Activated gamma-delta T cell treated with anti-CD3 and anti-CD28 coated beads, Interleukin-2, amount 50 U/mL, for 16 hours (primary cell): ENCODE measurements around the gene SH2D4B.
"Not testable (repeated sequence)": the region's sequence is repeated elsewhere in the genome, so short reads cannot be mapped to it uniquely, and the experiment has no call there.

Experiments used
- DNase-seq: peaks from one replicate; pipeline ENCODE4 v3.0.0-alpha.2; 2020; ENCODE audit warnings: low read depth

Gene SH2D4B

DNA sequence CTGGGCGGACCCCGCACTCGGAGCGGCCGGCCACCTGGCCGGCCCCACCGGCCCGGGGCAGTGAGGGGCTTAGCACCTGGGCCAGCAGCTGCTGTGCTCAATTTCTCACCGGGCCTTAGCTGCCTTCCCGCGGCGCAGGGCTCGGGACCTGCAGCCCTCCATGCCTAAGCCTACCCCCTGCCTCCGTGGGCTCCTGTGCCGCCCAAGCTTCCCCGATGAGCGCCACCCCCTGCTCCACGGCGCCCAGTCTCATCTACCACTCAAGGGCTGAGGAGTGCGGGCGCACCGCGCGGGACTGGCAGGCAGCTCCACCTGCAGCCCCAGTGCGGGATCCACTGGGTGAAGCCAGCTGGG, 5.6 kb downstream of the SH2D4B start:
- DNase-seq = not testable (repeated sequence)

DNA sequence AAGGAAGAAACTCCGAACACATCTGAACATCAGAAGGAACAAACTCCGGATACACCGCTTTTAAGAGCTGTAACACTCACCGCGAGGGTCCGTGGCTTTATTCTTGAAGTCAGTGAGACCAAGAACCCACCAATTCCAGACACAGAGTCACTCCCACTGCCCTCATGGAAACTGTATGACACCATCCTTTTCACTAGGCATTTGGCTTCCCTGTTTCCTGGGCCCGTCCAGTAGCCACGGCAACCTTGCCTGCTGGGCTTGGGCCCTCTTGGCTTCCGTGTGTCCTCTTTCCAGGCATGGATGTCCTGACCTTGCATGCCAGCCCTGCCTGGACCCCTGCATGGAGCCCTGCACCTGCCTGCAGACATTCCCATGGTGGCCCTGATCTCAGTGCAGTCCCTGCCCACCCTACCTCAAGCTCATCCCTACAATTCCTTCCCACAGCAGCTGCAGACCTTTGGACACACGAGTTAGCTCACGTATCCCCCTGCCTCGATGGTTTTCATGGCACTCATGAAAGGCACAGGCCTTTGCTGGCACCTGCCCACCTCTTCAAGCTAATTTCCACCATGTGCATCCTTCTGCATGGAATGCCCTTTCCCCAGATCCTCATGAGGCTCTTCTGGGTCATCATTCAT, 6.7 kb downstream of the SH2D4B start:
- DNase-seq = no peak

GRCh38 chr10:80545258-80545881, 7.7 kb downstream of the SH2D4B start:
- DNase-seq = no peak

- DNase-seq = no peak
Measured at GRCh38 chr10:80552151-80552646, 14.5 kb downstream of the SH2D4B start.

- no peak for DNase-seq
Measured at GRCh38 chr10:80553436-80553835, 15.7 kb downstream of the SH2D4B start.

GRCh38 chr10:80554050-80554449, 16.3 kb downstream of the SH2D4B start:
- no peak for DNase-seq

DNA sequence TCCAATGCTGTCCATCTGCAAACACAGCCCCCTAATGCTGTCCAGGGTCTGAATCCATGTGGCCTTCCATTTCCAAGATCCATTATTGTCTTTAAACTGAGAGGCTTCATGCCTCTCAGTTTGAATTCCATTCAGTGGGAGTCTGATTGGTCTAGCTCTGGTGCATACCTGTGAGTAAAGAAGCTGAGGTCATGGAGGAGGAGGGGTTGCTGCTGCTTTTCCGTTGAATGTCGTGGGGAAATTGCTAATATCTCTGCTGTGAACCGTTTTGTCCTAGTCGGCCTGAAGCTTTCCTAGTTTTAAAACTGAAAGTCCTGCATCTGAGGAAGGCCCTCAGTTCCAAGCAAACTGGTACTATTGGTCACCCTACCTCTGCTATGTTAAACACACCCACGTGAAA, 17.7 kb downstream of the SH2D4B start:
- no peak for DNase-seq

GRCh38 chr10:80561950-80562349, 24.2 kb downstream of the SH2D4B start:
- DNase-seq = no peak

- no peak for DNase-seq
Measured at GRCh38 chr10:80567292-80567691, 29.6 kb downstream of the SH2D4B start.

GRCh38 chr10:80569131-80569895, 31.6 kb downstream of the SH2D4B start:
- DNase-seq = no peak

DNA sequence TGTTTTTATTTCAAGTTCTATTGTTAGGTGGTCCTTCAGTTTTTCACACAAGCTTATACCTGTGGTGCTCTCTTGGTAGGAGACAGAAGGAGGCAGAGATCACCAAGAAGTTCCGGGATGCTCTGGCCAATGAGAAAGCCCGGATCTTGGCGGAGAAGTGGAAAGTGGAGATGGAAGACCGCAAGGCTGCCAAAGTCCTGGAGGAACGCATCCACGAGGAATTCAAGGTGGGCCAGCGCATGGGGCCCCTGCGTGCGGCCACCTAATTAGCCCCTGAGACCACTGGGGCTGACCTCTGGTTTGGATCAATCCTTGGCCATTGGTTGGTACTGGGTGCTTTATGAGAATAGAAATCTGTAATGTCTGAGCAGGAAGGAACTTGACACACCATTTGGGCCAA, 33.6 kb downstream of the SH2D4B start:
- DNase-seq = no peak

GRCh38 chr10:80579181-80579763, 41.6 kb downstream of the SH2D4B start:
- no peak for DNase-seq

DNA sequence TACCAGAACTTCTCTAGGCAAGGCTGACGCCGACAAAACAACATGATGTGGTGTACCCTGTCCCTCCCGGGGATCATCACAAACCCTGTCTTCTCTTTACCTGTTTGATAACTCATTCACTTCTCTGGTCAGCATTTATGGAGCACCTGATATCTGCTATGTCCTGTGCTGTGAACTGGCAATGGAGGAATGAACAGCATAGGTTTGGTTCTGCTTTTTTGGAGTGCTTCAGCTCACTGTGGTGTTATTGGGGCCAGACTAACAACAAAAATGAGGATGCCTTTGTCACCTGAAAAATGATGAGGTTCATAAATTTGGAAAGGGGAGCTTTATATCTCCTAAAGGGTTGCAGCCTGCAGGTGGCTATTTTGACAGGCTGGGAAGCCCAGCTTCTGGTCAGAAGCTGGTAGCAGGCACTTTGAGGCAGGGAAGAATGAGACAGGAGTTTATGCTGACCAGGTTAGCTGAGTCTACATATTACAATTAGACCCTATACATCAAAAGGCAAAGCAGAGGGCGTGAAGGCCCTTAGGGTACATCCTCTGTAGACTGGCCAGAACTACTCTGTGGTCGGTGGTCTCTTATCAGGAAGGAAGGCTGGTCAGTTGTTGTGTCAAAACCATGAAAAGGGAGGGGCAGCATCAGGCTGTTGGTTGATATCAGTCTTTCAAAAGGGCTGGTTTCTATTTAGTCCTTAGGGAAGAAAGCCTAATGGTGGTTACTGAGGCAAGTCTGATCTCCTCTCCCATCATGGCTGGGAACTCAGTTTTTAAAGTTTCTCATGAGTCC, 42.3 kb downstream of the SH2D4B start:
- no peak for DNase-seq

- no peak for DNase-seq
Measured at GRCh38 chr10:80580638-80581468, 43.2 kb downstream of the SH2D4B start.

- no peak for DNase-seq
Measured at GRCh38 chr10:80581469-80581835, 43.8 kb downstream of the SH2D4B start.

DNA sequence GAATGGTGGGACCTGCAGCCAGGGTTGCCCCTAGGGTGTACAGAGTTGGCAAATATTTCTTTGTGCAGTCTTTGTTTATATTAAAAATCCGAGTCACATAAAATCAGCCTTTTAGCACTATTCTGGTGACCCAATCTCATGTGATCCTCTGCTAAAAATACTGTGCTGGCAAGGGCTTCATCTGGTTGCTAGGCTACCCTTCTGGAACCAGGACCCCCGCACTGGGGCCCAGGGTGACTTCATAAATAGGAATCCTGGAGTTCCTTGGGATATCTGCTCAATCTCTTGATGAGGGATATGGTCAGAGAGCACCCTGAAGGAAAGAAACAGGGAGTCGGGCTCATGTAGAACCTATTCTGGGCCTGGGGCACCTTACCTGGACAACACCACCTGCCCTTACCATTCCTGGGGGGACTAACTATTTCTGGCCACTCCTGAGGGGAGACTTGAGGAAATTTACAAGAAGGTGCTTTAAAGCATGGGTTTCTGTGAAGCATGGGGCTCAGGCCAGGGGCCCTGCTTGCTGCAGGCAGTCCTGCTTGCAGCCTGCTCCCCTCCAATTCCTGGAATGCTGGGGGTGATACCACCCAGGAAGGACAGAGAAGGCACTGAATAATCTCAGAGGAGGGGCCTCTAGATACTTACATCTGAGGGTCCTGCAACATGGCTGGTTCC, 44.7 kb downstream of the SH2D4B start:
- no peak for DNase-seq

DNA sequence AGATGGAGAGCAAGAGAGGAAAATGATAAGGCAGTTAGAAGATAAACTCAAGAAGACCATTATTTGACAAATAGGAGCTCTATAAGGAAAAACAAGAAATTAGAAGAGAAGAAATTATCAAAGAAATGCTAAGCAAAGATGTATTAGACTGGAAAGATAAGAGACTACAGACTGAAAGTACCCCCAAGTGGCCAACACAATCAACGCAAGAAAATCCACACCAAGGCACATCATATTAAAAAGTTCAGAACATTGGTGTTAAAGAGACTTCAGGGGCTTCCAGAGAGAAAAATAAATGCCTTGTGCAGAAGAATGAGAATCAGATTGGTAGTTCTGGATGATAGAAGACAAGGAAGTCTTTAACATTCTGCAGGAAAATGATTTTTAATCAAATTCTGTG, 46.0 kb downstream of the SH2D4B start:
- no peak for DNase-seq

DNA sequence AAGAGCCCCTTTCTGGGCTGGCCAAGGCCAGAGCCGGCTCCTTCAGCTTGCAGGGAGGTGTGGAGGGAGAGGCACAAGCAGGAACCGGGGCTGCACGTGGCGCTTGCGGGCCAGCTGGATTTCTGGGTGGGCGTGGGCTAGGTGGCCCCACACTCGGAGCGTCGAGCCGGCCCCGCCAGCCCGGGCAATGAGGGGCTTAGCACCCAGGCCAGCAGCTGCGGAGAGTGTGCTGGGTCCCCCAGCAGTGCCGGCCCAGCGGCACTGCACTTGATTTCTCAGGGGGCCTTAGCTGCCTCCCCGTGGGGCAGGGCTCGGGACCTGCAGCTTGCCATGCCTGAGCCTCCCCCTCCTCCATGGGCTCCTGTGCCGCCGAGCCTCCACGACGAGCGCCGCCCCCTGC, 48.1 kb downstream of the SH2D4B start:
- DNase-seq = no peak

DNA sequence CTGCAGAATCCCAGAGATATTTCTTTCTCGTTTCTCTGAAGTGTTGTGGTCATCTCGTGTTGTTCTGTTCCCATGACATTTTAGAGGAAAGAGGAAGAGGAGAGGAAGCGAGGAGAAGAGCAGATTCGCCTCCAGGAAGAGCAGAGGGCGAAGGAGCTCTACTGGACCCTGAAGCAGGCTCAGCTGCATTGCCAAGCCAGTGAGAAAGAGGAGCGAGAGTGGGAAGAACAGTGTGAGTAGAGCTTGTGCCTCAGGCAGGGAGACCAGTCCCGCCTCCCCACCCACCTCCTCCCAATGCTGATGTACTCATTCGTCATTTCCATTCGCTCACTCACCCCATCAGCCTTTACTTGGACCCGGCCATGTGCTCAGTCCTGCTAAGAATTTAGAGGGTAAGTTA, 50.8 kb downstream of the SH2D4B start:
- no peak for DNase-seq

DNA sequence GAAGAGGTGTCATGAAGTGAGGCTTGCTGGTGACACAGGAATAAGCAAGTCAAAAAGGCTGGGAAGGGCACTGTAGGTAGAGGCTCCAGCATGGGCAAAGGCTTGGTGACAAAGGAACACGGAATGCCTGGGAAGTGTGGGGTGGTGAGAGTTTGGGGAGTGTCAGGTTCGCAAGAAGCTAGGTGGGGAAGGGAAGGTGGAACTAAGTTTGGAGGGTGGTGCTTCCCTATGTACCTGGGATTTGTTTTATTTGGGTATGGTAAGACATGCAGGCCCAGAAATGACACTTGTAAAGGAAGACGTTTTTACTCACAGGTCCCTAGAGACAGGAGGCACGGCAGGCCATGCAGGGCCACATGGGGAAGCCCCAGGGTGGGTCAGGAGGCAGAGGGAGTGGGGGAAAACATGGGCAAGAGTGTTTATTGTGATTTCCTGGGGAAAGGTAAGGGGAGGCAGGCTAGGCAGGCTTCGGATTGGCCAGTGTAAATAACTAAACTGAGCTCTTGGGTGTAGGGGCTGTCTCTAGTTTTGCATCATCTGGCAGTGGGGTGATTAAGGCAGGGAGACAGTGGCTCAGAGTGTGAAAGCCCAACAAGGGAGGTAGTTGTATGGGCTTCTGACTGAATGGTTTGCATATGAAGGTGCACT, 52.1 kb downstream of the SH2D4B start:
- DNase-seq = no peak
